ENCODE data around the gene SRMS.

DNA sequence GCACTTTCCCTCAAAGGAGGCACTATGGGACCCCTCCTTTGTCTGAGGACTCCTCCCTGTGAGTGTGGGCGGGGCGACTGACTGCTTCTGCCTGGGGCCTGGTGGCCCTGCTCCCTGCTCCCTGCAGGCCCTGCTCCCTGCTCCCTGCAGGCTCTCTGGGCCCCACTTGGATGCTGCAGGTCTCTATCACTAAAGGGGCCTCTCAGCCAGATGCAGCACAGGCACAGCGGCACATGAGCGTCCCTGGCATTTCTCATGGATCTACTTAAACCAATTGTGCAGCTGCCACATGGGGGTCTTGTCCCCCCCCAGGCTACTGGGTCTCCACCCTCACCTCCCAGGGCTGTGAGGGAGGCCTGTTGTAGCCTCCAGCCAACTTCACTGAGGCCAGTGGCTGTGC lies 56.5 kb downstream of the SRMS start:
- TF ChIP-seq, protein P1, sequence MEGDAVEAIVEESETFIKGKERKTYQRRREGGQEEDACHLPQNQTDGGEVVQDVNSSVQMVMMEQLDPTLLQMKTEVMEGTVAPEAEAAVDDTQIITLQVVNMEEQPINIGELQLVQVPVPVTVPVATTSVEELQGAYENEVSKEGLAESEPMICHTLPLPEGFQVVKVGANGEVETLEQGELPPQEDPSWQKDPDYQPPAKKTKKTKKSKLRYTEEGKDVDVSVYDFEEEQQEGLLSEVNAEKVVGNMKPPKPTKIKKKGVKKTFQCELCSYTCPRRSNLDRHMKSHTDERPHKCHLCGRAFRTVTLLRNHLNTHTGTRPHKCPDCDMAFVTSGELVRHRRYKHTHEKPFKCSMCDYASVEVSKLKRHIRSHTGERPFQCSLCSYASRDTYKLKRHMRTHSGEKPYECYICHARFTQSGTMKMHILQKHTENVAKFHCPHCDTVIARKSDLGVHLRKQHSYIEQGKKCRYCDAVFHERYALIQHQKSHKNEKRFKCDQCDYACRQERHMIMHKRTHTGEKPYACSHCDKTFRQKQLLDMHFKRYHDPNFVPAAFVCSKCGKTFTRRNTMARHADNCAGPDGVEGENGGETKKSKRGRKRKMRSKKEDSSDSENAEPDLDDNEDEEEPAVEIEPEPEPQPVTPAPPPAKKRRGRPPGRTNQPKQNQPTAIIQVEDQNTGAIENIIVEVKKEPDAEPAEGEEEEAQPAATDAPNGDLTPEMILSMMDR (conservative IDR thresholded peaks at IDR 0.05 in 1 of 2, IDR thresholded peaks at IDR 0.05 in 1 of 2; ENCODE audit: low read depth in 1 of 2, low read length in 2 of 2) = no peak
- TF ChIP-seq EZH2 (IDR thresholded peaks at IDR 0.05; ENCODE audit: low read length, missing control alignments) = no peak
